GM13976 (cell line): Measurements from ENCODE around the gene DRICH1.
"Not testable (repeated sequence)": the region's sequence is repeated elsewhere in the genome, so short reads cannot be mapped to it uniquely, and the experiment has no call there.

Experiments
- DNase-seq: peaks from one replicate; pipeline ENCODE4 v3.0.0; 2012; ENCODE audit warnings: low spot score
- in situ Hi-C: fragments of 300-500 bp; cut with MboI; formaldehyde crosslinking; loops from one replicate; pipeline ENCODE4 v1.12.0; 2022; ENCODE audit warnings: low sequenced_read_pairs, mixed read lengths, inconsistent platforms; ENCODE audit not compliant: unreplicated experiment
- TF ChIP-seq, protein P1 (sequence below): IDR thresholded peaks from 2 replicates; pipeline ENCODE4 v1.5.1; 2012; ENCODE audit warnings: borderline replicate concordance, mild to moderate bottlenecking; ENCODE audit not compliant: insufficient read depth; ENCODE audit errors: extremely low read depth, missing control alignments, control extremely low read depth

DRICH1 gene

DNA sequence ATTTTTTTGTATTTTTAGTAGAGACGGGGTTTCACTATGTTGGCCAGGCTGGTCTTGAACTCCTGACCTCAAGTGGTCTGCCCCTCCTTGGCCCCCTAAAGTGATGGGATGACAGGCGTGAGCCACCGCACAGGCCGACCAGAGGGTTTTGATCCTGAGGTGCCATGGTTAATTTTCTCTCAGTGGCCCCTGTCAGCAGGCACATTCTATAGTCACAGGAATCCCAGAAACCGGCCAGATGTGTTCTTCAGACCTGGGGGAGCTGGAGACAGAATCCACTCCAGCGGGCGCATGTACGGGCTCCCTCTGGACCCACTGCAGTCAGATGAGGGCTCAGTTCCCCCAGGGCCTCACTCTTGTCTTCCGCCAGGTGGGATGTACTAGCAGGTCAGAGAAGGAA is 69.0 kb downstream of the DRICH1 start:
- DNase-seq: no peak
- TF ChIP-seq, protein P1, sequence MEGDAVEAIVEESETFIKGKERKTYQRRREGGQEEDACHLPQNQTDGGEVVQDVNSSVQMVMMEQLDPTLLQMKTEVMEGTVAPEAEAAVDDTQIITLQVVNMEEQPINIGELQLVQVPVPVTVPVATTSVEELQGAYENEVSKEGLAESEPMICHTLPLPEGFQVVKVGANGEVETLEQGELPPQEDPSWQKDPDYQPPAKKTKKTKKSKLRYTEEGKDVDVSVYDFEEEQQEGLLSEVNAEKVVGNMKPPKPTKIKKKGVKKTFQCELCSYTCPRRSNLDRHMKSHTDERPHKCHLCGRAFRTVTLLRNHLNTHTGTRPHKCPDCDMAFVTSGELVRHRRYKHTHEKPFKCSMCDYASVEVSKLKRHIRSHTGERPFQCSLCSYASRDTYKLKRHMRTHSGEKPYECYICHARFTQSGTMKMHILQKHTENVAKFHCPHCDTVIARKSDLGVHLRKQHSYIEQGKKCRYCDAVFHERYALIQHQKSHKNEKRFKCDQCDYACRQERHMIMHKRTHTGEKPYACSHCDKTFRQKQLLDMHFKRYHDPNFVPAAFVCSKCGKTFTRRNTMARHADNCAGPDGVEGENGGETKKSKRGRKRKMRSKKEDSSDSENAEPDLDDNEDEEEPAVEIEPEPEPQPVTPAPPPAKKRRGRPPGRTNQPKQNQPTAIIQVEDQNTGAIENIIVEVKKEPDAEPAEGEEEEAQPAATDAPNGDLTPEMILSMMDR: no peak
- in situ Hi-C loops: no loop called here

DNA sequence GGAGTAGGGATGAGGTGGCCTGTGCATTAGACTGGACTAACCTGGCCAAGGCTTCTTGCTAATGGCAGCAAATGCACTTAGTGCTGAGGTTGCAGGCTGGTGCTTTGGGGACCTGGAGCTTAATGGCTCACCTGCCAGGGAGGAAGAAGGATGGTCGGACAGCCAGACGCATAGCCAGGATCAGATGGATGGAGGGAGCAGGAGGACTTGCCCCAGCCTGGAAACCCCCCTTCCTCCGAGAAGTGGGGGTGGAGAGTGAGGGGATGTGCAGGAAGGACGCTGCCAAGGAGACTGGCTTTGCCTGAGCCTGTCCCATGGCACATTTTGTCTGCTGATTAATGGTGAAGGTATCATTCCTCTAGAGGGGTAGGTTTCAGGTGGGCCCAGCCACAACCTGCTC is 69.9 kb downstream of the DRICH1 start:
- DNase-seq: no peak
- TF ChIP-seq, protein P1: no peak
- in situ Hi-C loops: no loop called here

DNA sequence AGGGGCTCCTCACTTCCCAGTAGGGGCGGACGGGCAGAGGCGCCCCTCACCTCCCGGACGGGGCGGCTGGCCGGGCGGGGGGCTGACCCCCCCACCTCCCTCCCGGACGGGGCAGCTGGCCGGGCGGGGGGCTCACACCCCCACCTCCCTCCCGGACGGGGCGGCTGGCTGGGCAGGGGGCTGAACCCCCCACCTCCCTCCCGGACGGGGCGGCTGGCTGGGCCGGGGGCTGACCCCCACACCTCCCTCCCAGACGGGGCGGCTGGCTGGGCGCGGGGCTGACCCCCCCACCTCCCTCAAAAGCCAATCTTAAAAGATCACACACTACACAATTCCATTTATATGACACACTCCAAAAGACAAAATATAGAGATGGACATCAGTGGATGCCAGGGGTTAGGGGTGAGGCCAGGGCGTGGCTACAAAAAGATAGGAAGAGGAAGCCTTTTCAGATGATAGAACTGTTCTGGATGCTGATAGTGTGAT is 71.1 kb downstream of the DRICH1 start:
- DNase-seq, in situ Hi-C loops: not testable (repeated sequence)

DNA sequence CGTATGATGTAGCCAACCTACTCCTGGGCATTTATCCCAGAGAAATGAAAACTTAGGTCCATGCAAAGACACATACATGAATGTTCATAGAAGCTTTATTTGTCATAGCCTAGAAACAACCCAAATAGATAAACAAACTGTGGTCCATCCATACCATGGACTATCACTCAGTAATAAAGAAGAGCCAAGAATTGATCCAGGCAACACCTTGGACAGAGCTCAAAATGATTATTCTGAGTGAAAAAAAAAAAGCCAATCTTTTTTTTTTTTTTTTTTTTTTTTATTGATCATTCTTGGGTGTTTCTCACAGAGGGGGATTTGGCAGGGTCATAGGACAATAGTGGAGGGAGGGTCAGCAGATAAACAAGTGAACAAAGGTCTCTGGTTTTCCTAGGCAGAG is 71.9 kb downstream of the DRICH1 start:
- in situ Hi-C loops, DNase-seq: not testable (repeated sequence)
